ENCODE data around the gene TRAF2.
A peak's percentile ranks its signal among the peaks of the same experiment; 100 is the strongest.

Gene TRAF2

GRCh38 chr9:136950656-136951276, 64.5 kb downstream of the TRAF2 start:
- peak overlapping the region; percentile 97 for H3K27ac ChIP-seq
- TF ChIP-seq ZFX (IDR thresholded peaks at IDR 0.05; ENCODE audit: borderline replicate concordance) = no peak
- TF ChIP-seq, protein P1, sequence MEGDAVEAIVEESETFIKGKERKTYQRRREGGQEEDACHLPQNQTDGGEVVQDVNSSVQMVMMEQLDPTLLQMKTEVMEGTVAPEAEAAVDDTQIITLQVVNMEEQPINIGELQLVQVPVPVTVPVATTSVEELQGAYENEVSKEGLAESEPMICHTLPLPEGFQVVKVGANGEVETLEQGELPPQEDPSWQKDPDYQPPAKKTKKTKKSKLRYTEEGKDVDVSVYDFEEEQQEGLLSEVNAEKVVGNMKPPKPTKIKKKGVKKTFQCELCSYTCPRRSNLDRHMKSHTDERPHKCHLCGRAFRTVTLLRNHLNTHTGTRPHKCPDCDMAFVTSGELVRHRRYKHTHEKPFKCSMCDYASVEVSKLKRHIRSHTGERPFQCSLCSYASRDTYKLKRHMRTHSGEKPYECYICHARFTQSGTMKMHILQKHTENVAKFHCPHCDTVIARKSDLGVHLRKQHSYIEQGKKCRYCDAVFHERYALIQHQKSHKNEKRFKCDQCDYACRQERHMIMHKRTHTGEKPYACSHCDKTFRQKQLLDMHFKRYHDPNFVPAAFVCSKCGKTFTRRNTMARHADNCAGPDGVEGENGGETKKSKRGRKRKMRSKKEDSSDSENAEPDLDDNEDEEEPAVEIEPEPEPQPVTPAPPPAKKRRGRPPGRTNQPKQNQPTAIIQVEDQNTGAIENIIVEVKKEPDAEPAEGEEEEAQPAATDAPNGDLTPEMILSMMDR (IDR thresholded peaks at IDR 0.05) = no peak

DNA sequence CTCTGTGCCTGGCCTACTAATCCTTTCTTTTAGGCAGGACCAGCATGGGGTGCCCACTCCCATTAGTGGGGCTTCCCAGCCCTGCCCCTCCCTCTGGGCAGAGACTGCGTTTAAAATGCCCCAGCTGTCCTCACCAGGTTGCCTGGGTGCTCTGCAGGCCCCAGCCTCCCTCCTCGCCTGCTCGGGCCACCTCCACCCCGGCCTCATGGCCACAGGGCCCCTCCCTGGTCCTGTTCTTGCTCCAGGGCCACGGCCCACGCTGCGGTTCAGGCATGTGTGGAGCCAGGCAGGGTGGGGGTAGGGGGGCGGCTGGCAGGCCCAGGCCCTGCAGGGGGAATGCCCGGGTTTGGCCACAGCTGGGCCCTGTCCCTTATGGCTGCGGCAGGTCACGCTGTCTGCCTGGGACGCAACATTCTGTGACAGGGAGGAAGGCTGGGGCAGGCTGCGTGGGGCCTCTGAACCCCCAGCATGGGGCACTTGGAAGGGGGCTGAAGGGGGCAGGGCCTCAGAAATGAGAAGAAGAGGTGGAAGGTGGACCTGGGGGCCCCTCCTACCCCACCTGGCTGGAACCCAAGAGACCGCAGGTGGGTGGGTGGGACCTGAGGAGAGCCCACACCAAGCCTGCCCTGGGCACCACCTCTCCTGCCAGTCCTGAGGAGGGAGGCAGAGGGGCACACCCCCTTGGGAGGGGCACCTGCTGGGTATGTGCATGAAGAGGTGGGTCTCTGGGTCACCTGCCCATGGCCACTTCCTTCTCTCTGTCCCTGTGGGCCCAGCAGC, 65.4 kb downstream of the TRAF2 start, which contains the start of gene LCN12:
Gene LCN12, plus strand, starts transcription at position 733 of the 780 bp plus-strand sequence. CDS start 55 bp downstream, outside the sequence.
- TF ChIP-seq, protein P1 (IDR thresholded peaks at IDR 0.05) = no peak
- TF ChIP-seq ZFX (IDR thresholded peaks at IDR 0.05; ENCODE audit: borderline replicate concordance) = no peak
- peak within 1 kb of the TSS; percentile 97 for H3K27ac ChIP-seq

DNA sequence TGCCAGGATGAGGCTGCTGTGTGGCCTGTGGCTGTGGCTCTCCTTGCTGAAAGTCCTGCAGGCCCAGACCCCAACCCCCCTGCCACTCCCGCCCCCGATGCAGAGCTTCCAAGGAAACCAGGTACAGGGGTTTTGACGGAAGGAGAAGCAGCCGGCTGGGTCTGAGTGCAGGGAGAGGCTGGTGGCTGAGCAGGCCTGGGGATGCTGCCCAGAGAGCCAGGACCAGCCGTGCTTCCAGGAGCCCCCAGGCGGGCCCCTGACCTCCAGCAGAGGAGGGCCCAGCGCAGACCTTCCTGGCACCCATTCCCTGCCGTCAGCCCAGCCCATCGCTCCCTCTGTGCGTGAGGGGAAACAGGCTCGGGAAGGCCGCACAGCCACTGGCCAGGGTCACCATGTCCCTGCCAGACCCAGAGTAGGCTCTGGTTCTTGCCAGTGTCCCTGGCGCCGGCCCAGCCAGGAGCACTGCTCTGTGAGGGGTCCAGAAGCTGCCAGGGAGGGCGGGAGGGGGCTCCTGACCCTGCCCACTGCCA, 66.1 kb downstream of the TRAF2 start:
- no peak overlapping the region for H3K27ac ChIP-seq
- TF ChIP-seq ZFX (IDR thresholded peaks at IDR 0.05; ENCODE audit: borderline replicate concordance) = no peak

DNA sequence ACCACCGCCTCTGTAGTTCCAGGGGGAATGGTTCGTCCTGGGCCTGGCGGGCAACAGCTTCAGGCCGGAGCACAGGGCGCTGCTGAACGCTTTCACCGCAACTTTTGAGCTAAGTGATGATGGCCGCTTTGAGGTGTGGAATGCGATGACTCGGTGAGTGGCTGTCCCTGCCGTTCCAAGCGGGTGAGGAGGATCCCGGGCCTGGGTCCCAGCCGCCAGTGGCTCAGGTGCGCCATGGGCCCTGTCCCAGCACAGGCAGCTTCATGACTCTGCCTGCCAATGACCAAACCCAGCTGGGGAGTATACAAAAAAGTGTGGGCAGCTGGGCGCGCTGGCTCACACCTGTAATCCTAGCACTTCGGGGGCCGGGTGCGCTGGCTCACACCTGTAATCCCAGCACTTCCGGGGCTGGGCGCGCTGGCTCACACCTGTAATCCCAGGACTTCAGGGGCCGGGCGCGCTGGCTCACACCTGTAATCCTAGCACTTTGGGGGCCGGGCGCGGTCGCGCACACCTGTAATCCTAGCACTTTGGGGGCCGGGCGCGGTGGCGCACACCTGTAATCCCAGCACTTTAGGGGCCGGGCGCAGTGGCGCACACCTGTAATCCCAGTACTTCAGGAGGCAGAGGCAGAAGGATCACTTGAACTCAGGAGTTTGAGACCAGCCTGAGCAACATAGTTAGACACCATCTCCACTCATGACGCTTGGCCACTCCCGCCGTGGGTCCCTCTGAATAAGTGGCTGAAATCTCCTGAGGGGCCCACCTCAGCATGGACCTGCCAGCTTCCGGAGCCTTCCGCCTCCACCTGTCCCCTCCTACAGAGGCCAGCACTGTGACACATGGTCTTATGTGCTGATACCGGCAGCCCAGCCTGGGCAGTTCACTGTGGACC, 66.8 kb downstream of the TRAF2 start:
- no peak for TF ChIP-seq ZFX (IDR thresholded peaks at IDR 0.05; ENCODE audit: borderline replicate concordance)
- TF ChIP-seq, protein P1 (IDR thresholded peaks at IDR 0.05) = no peak
- H3K27ac ChIP-seq = no peak overlapping the region

DNA sequence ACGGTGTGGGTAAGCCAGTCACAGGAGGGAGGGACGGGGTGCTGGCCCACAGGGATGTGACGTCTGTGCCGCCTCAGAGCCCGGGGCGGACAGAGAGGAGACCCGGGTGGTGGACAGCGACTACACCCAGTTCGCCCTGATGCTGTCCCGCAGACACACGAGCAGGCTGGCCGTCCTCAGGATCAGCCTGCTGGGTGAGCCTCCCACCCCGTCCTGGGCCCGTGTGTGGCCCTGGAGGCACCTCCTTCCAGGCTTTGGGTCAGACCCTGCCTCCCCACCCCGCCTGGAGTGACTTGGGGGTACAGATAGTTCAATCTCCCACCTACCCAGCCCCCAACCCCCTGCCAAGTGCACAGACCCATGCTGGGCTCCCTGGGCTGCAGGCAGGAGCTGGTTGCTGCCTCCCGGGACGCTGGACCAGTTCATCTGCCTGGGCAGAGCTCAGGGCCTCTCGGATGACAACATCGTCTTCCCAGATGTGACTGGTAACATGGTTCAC, 67.5 kb downstream of the TRAF2 start:
- H3K27ac ChIP-seq = no peak overlapping the region
- no peak for TF ChIP-seq ZFX (IDR thresholded peaks at IDR 0.05; ENCODE audit: borderline replicate concordance)
- TF ChIP-seq, protein P1 (IDR thresholded peaks at IDR 0.05) = no peak

DNA sequence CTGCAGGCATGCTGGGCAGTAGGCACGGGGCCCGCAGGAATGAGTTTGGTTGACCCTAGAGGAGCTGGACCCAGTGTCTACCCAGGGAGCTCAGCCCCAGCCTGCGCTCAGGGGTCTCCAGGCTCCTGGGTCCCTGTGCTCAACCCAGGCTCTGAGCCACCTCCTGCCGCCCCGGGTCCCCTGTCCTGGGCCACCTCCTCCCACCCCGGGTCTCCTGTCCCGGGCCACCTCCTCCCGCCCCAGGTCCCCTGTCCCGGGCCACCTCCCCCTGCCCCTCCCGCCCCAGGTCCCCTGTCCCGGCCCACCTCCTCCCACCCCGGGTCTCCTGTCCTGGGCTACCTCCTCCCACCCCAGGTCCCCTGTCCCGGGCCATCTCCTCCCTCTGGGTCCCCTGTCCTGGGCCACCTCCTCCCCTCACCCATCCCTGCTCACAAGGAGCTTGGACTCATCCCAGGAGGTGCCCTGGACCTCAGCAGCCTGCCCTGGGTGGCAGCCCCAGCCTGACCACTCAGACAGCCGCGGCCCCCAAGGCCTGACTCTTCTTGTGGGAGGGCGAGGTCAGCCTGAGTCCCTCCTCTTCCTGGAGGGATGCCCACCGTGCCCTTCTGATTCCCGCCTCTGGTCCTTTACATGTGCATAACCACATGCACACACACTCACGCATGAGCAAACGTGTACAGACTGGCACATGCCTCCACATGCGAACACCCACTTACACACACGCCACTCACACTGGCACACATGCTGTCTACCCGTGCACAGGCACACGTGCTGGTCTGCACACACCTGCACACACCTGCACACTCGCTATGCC, 68.2 kb downstream of the TRAF2 start:
- TF ChIP-seq ZFX (IDR thresholded peaks at IDR 0.05; ENCODE audit: borderline replicate concordance) = no peak
- TF ChIP-seq, protein P1 (IDR thresholded peaks at IDR 0.05) = no peak
- H3K27ac ChIP-seq = no peak overlapping the region
